A673 (cell line): Measurements from ENCODE around the gene MANSC4. TPM values are rescaled to one million over a fixed set of nuclear protein-coding genes. Genes with fewer than 3 reads are reported as not detected.
"Not testable (repeated sequence)": the region's sequence is repeated elsewhere in the genome, so short reads cannot be mapped to it uniquely, and the experiment has no call there.

ENCODE experiments used
- BruUV-seq: library from RNA; stranded (reverse); fragments of 400-500 nt; replicated peaks from 2 replicates; lab custom pipeline; 2021; lab: Mats Ljungman, UMichigan
- CTCF ChIA-PET: fragments of 300-600 bp; sonication (Branson Sonifier 250); formaldehyde crosslinking; loops from one replicate; lab custom pipeline; 2022; ENCODE audit warnings: antibody characterized with exemption; lab: Charles Lee
- POLR2A ChIA-PET: fragments of 300-600 bp; sonication (Branson Sonifier 250); formaldehyde crosslinking; loops from one replicate; lab custom pipeline; 2022; ENCODE audit warnings: antibody characterized with exemption; ENCODE audit not compliant: low non-redundant PET; lab: Charles Lee
- DNase-seq: peaks from one replicate; pipeline ENCODE4 v3.0.0-alpha.2; 2015; ENCODE audit warnings: low spot score
- H3K27ac ChIP-seq: fragments of 200-600 bp; sonication (generic); 2 replicates; pipeline ENCODE4 v1.5.1; 2016; ENCODE audit warnings: mixed run types, low read depth, mild to moderate bottlenecking, mixed read lengths, antibody characterized with exemption, low read length; ENCODE audit not compliant: poor library complexity, severe bottlenecking
- H3K27me3 ChIP-seq: fragments of 200-600 bp; sonication (generic); replicated peaks from 2 replicates; pipeline ENCODE4 v1.6.1; 2017; ENCODE audit warnings: mixed run types, low read depth, mild to moderate bottlenecking, mixed read lengths, antibody characterized with exemption, low read length; ENCODE audit not compliant: insufficient read depth, poor library complexity
- H3K36me3 ChIP-seq: fragments of 200-600 bp; sonication (generic); 2 replicates; pipeline ENCODE4 v1.6.1; 2016; ENCODE audit warnings: mixed run types, mild to moderate bottlenecking, mixed read lengths, antibody characterized with exemption, low read length; ENCODE audit not compliant: insufficient read depth, poor library complexity, severe bottlenecking
- H3K4me1 ChIP-seq: fragments of 200-600 bp; sonication (generic); 2 replicates; pipeline ENCODE4 v1.6.1; 2017; ENCODE audit warnings: mixed run types, mild to moderate bottlenecking, mixed read lengths, antibody characterized with exemption, low read length; ENCODE audit not compliant: insufficient read depth, poor library complexity, severe bottlenecking
- H3K4me3 ChIP-seq: fragments of 200-600 bp; sonication (generic); 2 replicates; pipeline ENCODE4 v1.5.1; 2016; ENCODE audit warnings: low read depth, mixed run types, mild to moderate bottlenecking, mixed read lengths, low read length; ENCODE audit not compliant: poor library complexity, severe bottlenecking
- H3K9me3 ChIP-seq: fragments of 200-600 bp; sonication (generic); 2 replicates; pipeline ENCODE4 v1.6.1; 2016; ENCODE audit warnings: mixed run types, low read depth, mild to moderate bottlenecking, mixed read lengths, antibody characterized with exemption, low read length; ENCODE audit not compliant: poor library complexity, severe bottlenecking
- EZH2 ChIP-seq: fragments of 200-600 bp; sonication (generic); IDR thresholded peaks from 2 replicates; pipeline ENCODE4 v1.6.1; 2017; ENCODE audit warnings: borderline replicate concordance, low read depth, mild to moderate bottlenecking, mixed read lengths, antibody characterized with exemption, low read length; ENCODE audit not compliant: poor library complexity, severe bottlenecking
- intact Hi-C: fragments of 100-400 bp; cut with micrococcal nuclease; formaldehyde crosslinking; loops from one replicate; pipeline ENCODE4 v1.10.0; 2022; ENCODE audit not compliant: unreplicated experiment
- total RNA-seq: library from RNA; stranded (reverse); gene quantifications from 2 replicates; pipeline ENCODE4 v1.2.3, GENCODE V29; 2021
- TF ChIP-seq, protein P1 (sequence below): fragments of 300-800, 200-600 bp; sonication (generic); conservative IDR thresholded peaks from 2 replicates; pipeline ENCODE4 v1.5.1; 2017; ENCODE audit warnings: low read depth, mild to moderate bottlenecking, antibody characterized with exemption, low read length, moderate library complexity, mixed read lengths

Gene MANSC4
- total RNA-seq, 1 experiment from 2014 or later = not detected

- ChIA-PET CTCF (no interaction called here), POLR2A (no interaction called here)
- Histone ChIP-seq H3K27ac (no peak overlapping the region), H3K9me3 (no peaks in the 10 kb centered on the region), H3K4me1 (no peaks in the 10 kb centered on the region), H3K27me3 (no peaks in the 10 kb centered on the region), H3K36me3 (peaks cover 21% of the 10 kb centered on the region), H3K4me3 (no peak overlapping the region)
- BruUV-seq = no TSS peak
- intact Hi-C loops = no loop called here
- TF ChIP-seq, protein P1, sequence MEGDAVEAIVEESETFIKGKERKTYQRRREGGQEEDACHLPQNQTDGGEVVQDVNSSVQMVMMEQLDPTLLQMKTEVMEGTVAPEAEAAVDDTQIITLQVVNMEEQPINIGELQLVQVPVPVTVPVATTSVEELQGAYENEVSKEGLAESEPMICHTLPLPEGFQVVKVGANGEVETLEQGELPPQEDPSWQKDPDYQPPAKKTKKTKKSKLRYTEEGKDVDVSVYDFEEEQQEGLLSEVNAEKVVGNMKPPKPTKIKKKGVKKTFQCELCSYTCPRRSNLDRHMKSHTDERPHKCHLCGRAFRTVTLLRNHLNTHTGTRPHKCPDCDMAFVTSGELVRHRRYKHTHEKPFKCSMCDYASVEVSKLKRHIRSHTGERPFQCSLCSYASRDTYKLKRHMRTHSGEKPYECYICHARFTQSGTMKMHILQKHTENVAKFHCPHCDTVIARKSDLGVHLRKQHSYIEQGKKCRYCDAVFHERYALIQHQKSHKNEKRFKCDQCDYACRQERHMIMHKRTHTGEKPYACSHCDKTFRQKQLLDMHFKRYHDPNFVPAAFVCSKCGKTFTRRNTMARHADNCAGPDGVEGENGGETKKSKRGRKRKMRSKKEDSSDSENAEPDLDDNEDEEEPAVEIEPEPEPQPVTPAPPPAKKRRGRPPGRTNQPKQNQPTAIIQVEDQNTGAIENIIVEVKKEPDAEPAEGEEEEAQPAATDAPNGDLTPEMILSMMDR = no peak
- no peak for TF ChIP-seq EZH2
- DNase-seq = no peak
Measured at GRCh38 chr12:27743601-27744000, 36.4 kb downstream of the MANSC4 start.

DNA sequence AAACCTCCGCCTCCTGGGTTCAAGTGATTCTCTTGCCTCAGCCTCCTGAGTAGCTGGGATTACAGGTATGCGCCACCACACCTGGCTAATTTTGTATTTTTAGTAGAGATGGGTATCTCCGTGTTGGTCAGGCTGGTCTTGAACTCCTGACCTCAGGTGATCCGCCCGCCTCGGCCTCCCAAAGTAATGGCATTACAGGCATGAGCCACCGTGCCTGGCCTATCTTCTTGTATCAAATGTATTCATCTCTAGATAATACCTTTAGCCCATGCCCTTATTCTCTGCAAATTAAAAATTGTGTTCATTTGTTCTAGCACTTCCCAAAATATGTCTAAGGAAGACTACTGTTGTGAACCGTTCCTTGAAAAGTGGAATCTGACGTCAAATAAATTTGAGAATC, 45.7 kb downstream of the MANSC4 start:
- BruUV-seq, H3K27ac ChIP-seq, CTCF ChIA-PET, POLR2A ChIA-PET, DNase-seq, H3K27me3 ChIP-seq, H3K4me3 ChIP-seq, H3K9me3 ChIP-seq, H3K4me1 ChIP-seq: not testable (repeated sequence)
- intact Hi-C loops = loop anchor here (5.0 kb wide), 2 partner anchors 438 to 1138 kb away; no protein-coding TSS in a partner anchor
- H3K36me3 ChIP-seq = peaks cover 60% of the 10 kb centered on the region

- intact Hi-C loops = loop anchor here (1.0 to 5.0 kb wide), 4 partner anchors 88 to 1139 kb away; no protein-coding TSS in a partner anchor
Measured at GRCh38 chr12:27733791-27734190, 46.2 kb downstream of the MANSC4 start.

More at GRCh38 chr12:27733791-27734190, 46.2 kb downstream of the MANSC4 start:
- Histone ChIP-seq H3K4me1 (no peaks in the 10 kb centered on the region), H3K9me3 (no peaks in the 10 kb centered on the region), H3K36me3 (peaks cover 55% of the 10 kb centered on the region), H3K27me3 (no peaks in the 10 kb centered on the region), H3K4me3 (no peak overlapping the region), H3K27ac (no peak overlapping the region)
- no peak for TF ChIP-seq EZH2
- TF ChIP-seq, protein P1 = no peak
- BruUV-seq = no TSS peak
- no peak for DNase-seq
- ChIA-PET POLR2A (no interaction called here), CTCF (interaction anchor here (0.6 to 1.7 kb wide), 2 partner anchors 163 to 1139 kb away, joined by 5 read pairs; no protein-coding TSS in a partner anchor)
